Skeletal muscle satellite cell (primary cell): ENCODE results near the gene GNAQ.
"Not testable (repeated sequence)": the region's sequence is repeated elsewhere in the genome, so short reads cannot be mapped to it uniquely, and the experiment has no call there.

Source experiments
- H3K27me3 ChIP-seq: 2 replicates; pipeline ENCODE4 v1.7.0; 2013; ENCODE audit warnings: low read length; ENCODE audit not compliant: control insufficient read depth, insufficient read depth
- H3K36me3 ChIP-seq: 2 replicates; pipeline ENCODE4 v1.7.0; 2013; ENCODE audit warnings: mild to moderate bottlenecking, control low read depth, low read length; ENCODE audit not compliant: insufficient read depth
- H3K4me1 ChIP-seq: 2 replicates; pipeline ENCODE4 v1.7.0; 2013; ENCODE audit warnings: low read length; ENCODE audit not compliant: control insufficient read depth, insufficient read depth
- H3K4me2 ChIP-seq: 2 replicates; pipeline ENCODE4 v1.7.0; 2013; ENCODE audit warnings: mild to moderate bottlenecking, low read length
- H3K4me3 ChIP-seq: 2 replicates; pipeline ENCODE4 v1.7.0; 2013; ENCODE audit warnings: low read length
- H3K9ac ChIP-seq: 2 replicates; pipeline ENCODE4 v1.7.0; 2013; ENCODE audit warnings: mild to moderate bottlenecking, low read depth, low read length, moderate library complexity
- H3K9me3 ChIP-seq: replicated peaks from 2 replicates; pipeline ENCODE4 v1.7.0; 2013; ENCODE audit warnings: mild to moderate bottlenecking, control low read depth, low read length

The GNAQ gene

DNA sequence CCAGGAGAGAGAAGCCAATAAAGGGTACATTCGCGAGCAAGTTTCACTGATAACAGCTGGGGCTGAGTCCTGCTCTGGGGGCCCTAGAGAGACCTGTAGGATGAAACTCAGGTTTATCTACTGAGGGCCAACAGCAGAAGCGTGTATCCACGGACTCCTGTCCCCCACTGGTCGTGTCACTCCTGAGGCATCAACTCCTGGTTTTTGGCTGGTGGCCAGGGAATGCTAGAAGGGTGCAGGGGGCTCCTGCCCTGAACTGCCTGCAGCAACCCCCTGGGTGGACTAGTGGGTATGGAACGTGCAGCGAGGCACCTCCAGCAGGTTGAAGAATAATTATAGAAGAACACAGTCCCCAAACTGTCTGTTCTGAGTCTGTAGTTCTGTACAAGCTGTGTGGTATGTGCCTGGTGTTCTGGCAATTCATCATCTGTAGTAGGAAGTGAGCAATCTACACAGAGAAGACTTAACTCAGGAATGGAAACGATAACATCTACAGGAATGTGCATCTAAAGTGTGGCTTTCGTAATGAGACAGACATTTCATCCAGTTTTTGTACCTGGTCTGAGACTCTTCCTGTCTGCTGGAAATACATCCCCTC lies 319.0 kb downstream of the GNAQ start:
- no peaks in the 10 kb centered on the region for H3K36me3 ChIP-seq
- H3K4me3 ChIP-seq: no peak overlapping the region
- peak overlapping the region; percentile 59 for H3K9ac ChIP-seq
- H3K4me2 ChIP-seq: peak overlapping the region; percentile 52
- H3K4me1 ChIP-seq: peaks cover 63% of the 10 kb centered on the region
- no peaks in the 10 kb centered on the region for H3K27me3 ChIP-seq
- peaks cover 3% of the 10 kb centered on the region for H3K9me3 ChIP-seq

GRCh38 chr9:77710965-77711648 lies 320.5 kb downstream of the GNAQ start:
- H3K9ac ChIP-seq: no peak overlapping the region
- no peak overlapping the region for H3K4me2 ChIP-seq
- H3K27me3 ChIP-seq: no peaks in the 10 kb centered on the region
- peaks cover 66% of the 10 kb centered on the region for H3K4me1 ChIP-seq
- H3K36me3 ChIP-seq: no peaks in the 10 kb centered on the region
- peaks cover 3% of the 10 kb centered on the region for H3K9me3 ChIP-seq
- no peak overlapping the region for H3K4me3 ChIP-seq

GRCh38 chr9:77710316-77710715 lies 321.3 kb downstream of the GNAQ start:
- H3K4me2 ChIP-seq: no peak overlapping the region
- peaks cover 62% of the 10 kb centered on the region for H3K4me1 ChIP-seq
- H3K9me3 ChIP-seq: peaks cover 3% of the 10 kb centered on the region
- no peaks in the 10 kb centered on the region for H3K27me3 ChIP-seq
- H3K9ac ChIP-seq: no peak overlapping the region
- H3K4me3 ChIP-seq: no peak overlapping the region
- H3K36me3 ChIP-seq: no peaks in the 10 kb centered on the region

- Histone ChIP-seq H3K9ac (peak overlapping the region; percentile 52), H3K4me3 (peak overlapping the region; percentile 6)
Measured at GRCh38 chr9:77708064-77708815, 323.4 kb downstream of the GNAQ start.

DNA sequence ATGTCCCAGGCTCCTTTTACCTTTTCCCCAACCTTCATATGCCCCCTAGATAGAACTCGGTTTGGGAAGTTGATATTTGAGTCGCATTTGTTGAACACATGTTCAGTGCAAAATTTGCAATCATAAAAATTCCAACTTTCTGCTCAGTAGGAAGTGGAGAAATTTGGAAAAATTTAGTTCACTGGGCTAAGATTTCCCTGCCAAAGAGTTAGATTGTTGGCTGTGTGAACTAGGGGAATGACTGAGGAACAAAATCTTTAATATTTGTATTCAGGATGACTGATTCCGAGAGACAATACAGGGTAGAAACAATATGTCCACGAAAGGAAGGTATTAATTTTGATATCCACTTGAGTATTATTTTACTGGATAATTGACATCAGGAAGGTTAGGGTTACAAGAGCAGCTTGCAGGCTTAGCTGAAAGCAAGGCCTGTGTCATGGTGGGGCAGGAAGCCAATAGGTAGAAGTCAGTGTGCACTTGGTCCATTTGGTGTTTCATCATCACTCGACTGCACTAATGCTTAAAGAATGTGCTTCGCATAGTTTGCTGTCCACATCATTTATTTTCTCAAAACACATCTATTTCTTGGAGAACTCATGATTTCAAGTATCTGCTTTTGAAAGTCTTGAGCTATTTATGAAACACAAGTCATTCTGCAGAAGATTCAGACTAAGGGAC lies 324.1 kb downstream of the GNAQ start:
- no peaks in the 10 kb centered on the region for H3K36me3 ChIP-seq
- peak overlapping the region; percentile 52 for H3K9ac ChIP-seq
- peaks cover 3% of the 10 kb centered on the region for H3K9me3 ChIP-seq
- H3K27me3 ChIP-seq: no peaks in the 10 kb centered on the region
- H3K4me1 ChIP-seq: peaks cover 35% of the 10 kb centered on the region
- peak overlapping the region; percentile 49 for H3K4me2 ChIP-seq
- no peak overlapping the region for H3K4me3 ChIP-seq

More at GRCh38 chr9:77708064-77708815, 323.4 kb downstream of the GNAQ start:
- peaks cover 3% of the 10 kb centered on the region for H3K9me3 ChIP-seq
- no peaks in the 10 kb centered on the region for H3K27me3 ChIP-seq
- H3K4me1 ChIP-seq: peaks cover 41% of the 10 kb centered on the region
- peak overlapping the region; percentile 49 for H3K4me2 ChIP-seq
- no peaks in the 10 kb centered on the region for H3K36me3 ChIP-seq

GRCh38 chr9:77705636-77706035 lies 326.0 kb downstream of the GNAQ start:
- Histone ChIP-seq H3K27me3 (no peaks in the 10 kb centered on the region), H3K36me3 (no peaks in the 10 kb centered on the region), H3K4me3 (no peak overlapping the region), H3K9me3 (peaks cover 3% of the 10 kb centered on the region), H3K9ac (no peak overlapping the region), H3K4me1 (peaks cover 29% of the 10 kb centered on the region), H3K4me2 (no peak overlapping the region)

DNA sequence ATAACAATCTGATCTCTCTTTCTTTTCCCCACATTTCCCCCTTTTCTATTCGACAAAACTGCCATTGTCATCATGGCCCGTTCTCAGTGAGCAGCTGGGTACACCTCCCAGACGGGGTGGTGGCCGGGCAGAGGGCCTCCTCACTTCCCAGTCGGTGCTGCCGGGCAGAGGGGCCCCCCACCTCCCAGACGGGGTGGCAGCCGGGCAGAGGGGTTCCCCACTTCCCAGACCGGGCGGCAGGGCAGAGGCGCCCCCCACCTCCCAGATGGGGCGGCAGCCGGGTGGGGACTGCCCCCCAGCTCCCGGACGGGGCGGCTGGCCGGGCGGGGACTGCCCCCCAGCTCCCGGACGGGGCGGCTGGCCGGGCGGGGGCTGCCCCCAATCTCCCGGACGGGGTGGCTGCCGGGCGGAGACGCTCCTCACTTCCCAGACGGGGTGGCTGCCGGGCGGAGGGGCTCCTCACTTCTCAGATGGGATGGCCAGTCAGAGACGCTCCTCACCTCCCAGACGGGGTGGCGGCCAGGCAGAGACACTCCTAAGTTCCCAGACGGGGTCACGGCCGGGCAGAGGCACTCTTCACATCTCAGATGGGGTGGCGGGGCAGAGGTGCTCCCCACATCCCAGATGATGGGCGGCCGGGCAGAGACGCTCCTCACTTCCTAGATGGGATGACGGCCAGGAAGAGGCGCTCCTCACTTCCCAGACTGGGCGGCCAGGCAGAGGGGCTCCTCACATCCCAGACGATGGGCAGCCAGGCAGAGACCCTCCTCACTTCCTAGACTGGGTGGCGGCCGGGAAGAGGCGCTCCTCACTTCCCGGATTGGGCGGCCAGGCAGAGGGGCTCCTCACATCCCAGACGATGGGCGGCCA lies 328.9 kb downstream of the GNAQ start:
- H3K4me3 ChIP-seq, H3K9me3 ChIP-seq, H3K4me2 ChIP-seq, H3K27me3 ChIP-seq, H3K9ac ChIP-seq, H3K36me3 ChIP-seq: not testable (repeated sequence)
- H3K4me1 ChIP-seq: peaks cover 13% of the 10 kb centered on the region

DNA sequence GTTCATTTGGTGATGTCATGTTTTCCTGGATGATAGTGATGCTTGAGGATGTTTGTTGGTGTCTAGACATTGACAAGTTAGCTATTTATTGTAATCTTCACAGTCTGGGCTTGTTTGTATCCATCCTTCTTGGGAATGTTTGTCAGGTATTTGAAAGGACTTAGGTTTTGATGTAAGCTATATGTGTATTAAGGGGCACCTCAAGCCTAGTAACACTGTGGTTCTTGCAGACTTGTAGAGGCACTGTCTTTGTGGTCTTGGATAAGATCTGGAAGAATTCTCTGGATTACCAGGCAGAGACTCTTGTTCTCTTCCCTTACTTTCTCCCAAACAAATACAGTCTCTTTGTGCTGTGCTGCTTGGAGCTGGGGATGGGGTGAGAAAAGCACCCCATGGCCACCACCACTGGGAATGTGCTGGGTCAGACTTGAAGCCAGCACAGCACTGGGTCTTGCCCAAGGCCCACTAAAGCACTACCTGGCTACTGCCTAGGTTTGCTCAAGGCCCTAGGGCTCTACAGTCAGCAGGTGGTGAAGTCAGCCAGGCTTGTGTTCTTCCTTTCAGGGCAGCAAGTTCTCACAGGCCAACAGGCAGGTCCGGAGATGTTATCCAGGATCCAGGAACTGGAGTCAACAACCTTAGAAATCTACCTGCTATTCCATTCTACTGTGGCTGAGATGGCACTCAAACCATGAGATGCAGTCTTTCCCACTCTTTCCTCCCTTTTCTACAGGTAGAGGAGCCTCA lies 334.2 kb downstream of the GNAQ start:
- Histone ChIP-seq H3K9ac (no peak overlapping the region), H3K4me2 (no peak overlapping the region), H3K4me1 (no peaks in the 10 kb centered on the region), H3K4me3 (no peak overlapping the region), H3K27me3 (no peaks in the 10 kb centered on the region), H3K9me3 (no peaks in the 10 kb centered on the region), H3K36me3 (no peaks in the 10 kb centered on the region)

DNA sequence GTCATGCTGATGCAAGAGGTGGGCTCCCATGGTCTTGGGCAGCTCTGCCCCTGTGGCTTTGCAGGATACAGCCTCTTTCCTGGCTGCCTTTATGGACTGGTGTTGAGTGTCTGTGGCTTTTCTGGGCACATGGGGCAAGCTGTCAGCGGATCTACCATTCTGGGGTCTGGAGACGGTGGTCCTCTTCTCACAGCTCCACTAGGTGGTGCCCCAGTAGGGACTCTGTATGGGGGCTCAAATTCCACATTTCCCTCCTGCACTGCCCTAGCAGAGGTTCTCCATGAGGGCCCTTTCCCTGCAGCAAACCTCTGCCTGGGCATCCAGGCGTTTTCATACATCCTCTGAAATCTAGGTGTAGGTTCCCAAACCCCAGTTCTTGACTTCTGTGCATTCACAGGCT lies 340.9 kb downstream of the GNAQ start:
- H3K36me3 ChIP-seq, H3K27me3 ChIP-seq: not testable (repeated sequence)

DNA sequence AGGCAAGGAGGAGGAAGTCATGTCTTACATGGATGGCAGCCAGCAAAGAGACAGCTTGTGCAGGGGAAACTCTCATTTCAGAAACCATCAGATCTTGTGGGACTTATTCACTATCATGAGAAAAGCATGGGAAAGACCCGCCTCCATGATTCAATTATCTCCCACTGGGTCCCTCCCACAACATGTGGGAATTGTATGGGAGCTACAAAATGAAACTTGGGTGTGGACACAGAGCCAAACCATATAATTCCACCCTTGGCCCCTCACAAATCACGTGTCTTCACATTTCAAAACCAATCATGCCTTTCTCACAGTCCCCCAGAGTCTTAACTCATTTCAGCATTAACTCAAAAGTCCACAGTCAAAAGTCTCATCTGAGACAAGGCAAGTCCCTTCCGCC lies 341.5 kb downstream of the GNAQ start:
- H3K9ac ChIP-seq, H3K4me2 ChIP-seq, H3K36me3 ChIP-seq, H3K27me3 ChIP-seq, H3K4me1 ChIP-seq, H3K9me3 ChIP-seq, H3K4me3 ChIP-seq: not testable (repeated sequence)

More for the DNA sequence above, 340.9 kb downstream of the GNAQ start:
- H3K4me2 ChIP-seq, H3K9me3 ChIP-seq, H3K4me3 ChIP-seq, H3K9ac ChIP-seq, H3K4me1 ChIP-seq: not testable (repeated sequence)
